ENCODE results near the gene OR2G3. TPM values are rescaled to one million over a fixed set of nuclear protein-coding genes. Genes with fewer than 3 reads are reported as not detected.

Gene OR2G3
- total RNA-seq, 2 experiments from 2014 or later: not detected

DNA sequence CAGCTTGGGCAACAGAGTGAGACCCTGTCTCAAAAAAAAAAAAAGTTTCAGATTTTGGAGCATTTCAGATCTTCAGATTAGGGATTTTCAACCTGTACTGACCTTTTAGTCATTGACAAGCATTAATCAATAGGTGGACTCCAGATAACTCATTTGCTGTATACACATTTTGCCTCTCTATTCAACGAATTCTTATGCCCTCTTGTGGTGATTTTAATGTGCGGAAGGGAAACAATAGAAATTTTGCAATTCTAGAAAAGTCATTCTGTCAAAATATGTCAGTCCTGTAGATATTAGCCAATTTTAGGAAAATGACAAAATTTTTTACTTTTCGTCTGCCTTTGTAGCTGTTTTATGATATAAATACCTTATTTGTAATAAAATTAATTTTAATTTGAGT is 28.9 kb upstream of the OR2G3 start:
- no peaks in the 10 kb centered on the region for H3K9me3 ChIP-seq (ENCODE audit: control insufficient read depth in 1 of 2, insufficient read depth in 1 of 2, low read length in 2 of 2)
- Mint-ChIP-seq H3K4me3 (no peak overlapping the region), H3K4me1 (ENCODE audit: low read depth) (no peaks in the 10 kb centered on the region), H3K27me3 (peaks cover 16% of the 10 kb centered on the region), H3K27ac (no peak overlapping the region), H3K36me3 (ENCODE audit: low read depth) (no peaks in the 10 kb centered on the region), H3K9me3 (no peaks in the 10 kb centered on the region)
- H3K4me3 ChIP-seq (ENCODE audit: low read length): no peak overlapping the region
- DNase-seq: peak in 2 of 14 experiments; percentile 12 to 18
- CTCF ChIA-PET: no interaction called here
- no peak for ATAC-seq (ENCODE audit: poor library complexity)
- H3K27ac ChIP-seq (ENCODE audit: low read depth in 1 of 2, low read length in 2 of 2): no peak overlapping the region
- POLR2A ChIA-PET: no interaction called here
- intact Hi-C loops (cut with DNase I, micrococcal nuclease): loop anchor here (5.0 kb wide), 1 partner anchor 184 kb away; no protein-coding TSS in a partner anchor
- H3K36me3 ChIP-seq (ENCODE audit: insufficient read depth, low read length): no peaks in the 10 kb centered on the region
- H3K4me1 ChIP-seq (ENCODE audit: insufficient read depth, low read length): no peaks in the 10 kb centered on the region
- H3K27me3 ChIP-seq (ENCODE audit: control insufficient read depth in 1 of 2, insufficient read depth in 2 of 2, low read length in 2 of 2): peaks cover 0 to 2% of the 10 kb centered on the region in 2 experiments
- TF ChIP-seq, protein P1, sequence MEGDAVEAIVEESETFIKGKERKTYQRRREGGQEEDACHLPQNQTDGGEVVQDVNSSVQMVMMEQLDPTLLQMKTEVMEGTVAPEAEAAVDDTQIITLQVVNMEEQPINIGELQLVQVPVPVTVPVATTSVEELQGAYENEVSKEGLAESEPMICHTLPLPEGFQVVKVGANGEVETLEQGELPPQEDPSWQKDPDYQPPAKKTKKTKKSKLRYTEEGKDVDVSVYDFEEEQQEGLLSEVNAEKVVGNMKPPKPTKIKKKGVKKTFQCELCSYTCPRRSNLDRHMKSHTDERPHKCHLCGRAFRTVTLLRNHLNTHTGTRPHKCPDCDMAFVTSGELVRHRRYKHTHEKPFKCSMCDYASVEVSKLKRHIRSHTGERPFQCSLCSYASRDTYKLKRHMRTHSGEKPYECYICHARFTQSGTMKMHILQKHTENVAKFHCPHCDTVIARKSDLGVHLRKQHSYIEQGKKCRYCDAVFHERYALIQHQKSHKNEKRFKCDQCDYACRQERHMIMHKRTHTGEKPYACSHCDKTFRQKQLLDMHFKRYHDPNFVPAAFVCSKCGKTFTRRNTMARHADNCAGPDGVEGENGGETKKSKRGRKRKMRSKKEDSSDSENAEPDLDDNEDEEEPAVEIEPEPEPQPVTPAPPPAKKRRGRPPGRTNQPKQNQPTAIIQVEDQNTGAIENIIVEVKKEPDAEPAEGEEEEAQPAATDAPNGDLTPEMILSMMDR (IDR thresholded peaks at IDR 0.05): no peak

DNA sequence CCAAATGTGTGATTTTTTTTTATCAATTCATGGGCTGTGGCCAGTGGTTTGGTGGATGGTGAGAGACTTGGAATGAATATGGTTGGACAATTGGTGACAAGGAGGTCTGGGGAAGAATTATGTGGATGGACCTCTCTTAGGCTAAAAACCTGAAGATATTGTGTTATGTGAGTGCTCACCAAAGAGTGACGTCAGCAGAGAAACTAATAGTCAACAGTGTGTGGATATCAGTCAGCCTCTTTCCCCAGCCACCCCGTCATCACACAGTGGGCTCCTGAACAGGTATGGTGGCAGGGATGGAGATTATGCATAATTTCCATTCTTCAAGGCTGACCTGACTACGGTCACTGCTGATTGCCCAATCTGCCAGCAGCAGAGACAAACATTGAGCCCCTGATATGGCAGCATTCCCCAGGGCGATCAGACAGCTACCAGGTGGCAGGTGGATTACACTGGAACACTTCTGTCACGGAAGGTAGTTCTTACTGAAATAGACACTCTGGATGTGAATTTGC is 26.4 kb upstream of the OR2G3 start:
- no peaks in the 10 kb centered on the region for H3K9me3 ChIP-seq (ENCODE audit: control insufficient read depth in 1 of 2, insufficient read depth in 1 of 2, low read length in 2 of 2)
- Mint-ChIP-seq H3K4me1 (ENCODE audit: low read depth) (no peaks in the 10 kb centered on the region), H3K27ac (no peak overlapping the region), H3K36me3 (ENCODE audit: low read depth) (no peaks in the 10 kb centered on the region), H3K9me3 (no peaks in the 10 kb centered on the region), H3K27me3 (peaks cover 8% of the 10 kb centered on the region), H3K4me3 (no peak overlapping the region)
- ATAC-seq (ENCODE audit: poor library complexity) (no peak), DNase-seq (no peak)
- no peak overlapping the region for H3K4me3 ChIP-seq (ENCODE audit: low read length)
- CTCF ChIA-PET: no interaction called here
- no peaks in the 10 kb centered on the region for H3K4me1 ChIP-seq (ENCODE audit: insufficient read depth, low read length)
- POLR2A ChIA-PET: no interaction called here
- H3K27ac ChIP-seq (ENCODE audit: low read depth in 1 of 2, low read length in 2 of 2): no peak overlapping the region
- no peaks in the 10 kb centered on the region for H3K36me3 ChIP-seq (ENCODE audit: insufficient read depth, low read length)
- H3K27me3 ChIP-seq (ENCODE audit: control insufficient read depth in 1 of 2, insufficient read depth in 2 of 2, low read length in 2 of 2): no peaks in the 10 kb centered on the region
- TF ChIP-seq, protein P1 (IDR thresholded peaks at IDR 0.05): no peak
- intact Hi-C loops (cut with DNase I, micrococcal nuclease): loop anchor here (5.0 kb wide), 1 partner anchor 187 kb away; no protein-coding TSS in a partner anchor

DNA sequence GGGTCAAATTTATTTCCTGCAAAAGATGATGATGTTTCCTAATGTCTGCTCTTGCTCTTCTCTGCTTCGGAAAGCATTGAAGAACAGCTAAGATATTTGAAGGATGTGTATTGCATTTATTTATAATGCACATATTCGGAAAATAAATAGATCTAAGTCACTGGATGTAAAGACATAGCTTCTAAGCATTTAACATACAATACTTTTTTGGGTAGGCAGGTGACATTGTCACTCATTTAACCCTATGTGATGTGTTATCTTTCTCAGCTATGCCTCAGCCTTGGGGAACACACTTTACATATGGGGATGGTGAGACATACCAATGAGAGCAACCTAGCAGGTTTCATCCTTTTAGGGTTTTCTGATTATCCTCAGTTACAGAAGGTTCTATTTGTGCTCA is 17.3 kb upstream of the OR2G3 start, which contains the start of gene OR2G2:
OR2G2 (plus strand) TSS at position 301 of the 400 bp plus-strand sequence; CDS start at position 301, 0 bp downstream.
- DNase-seq (no peak), ATAC-seq (ENCODE audit: poor library complexity) (no peak)
- intact Hi-C loops (cut with DNase I, micrococcal nuclease): no loop called here
- Mint-ChIP-seq H3K9me3 (peaks cover 3% of the 10 kb centered on the region), H3K4me3 (no peak within 1 kb of the TSS), H3K27me3 (peaks cover 15% of the 10 kb centered on the region), H3K4me1 (ENCODE audit: low read depth) (no peaks in the 10 kb centered on the region), H3K36me3 (ENCODE audit: low read depth) (no peaks in the 10 kb centered on the region), H3K27ac (no peak within 1 kb of the TSS)
- no peak within 1 kb of the TSS for H3K27ac ChIP-seq (ENCODE audit: low read depth in 1 of 2, low read length in 2 of 2)
- H3K4me1 ChIP-seq (ENCODE audit: insufficient read depth, low read length): no peaks in the 10 kb centered on the region
- H3K4me3 ChIP-seq (ENCODE audit: low read length): no peak within 1 kb of the TSS
- TF ChIP-seq, protein P1 (IDR thresholded peaks at IDR 0.05): no peak
- H3K9me3 ChIP-seq (ENCODE audit: control insufficient read depth in 1 of 2, insufficient read depth in 1 of 2, low read length in 2 of 2): peaks cover 0 to 4% of the 10 kb centered on the region in 2 experiments
- ChIA-PET POLR2A (no interaction called here), CTCF (no interaction called here)
- no peaks in the 10 kb centered on the region for H3K36me3 ChIP-seq (ENCODE audit: insufficient read depth, low read length)
- no peaks in the 10 kb centered on the region for H3K27me3 ChIP-seq (ENCODE audit: control insufficient read depth in 1 of 2, insufficient read depth in 2 of 2, low read length in 2 of 2)

All from CD4-positive, alpha-beta T cell (primary cell).